Suprapubic skin (tissue), 4 donors: ENCODE results near the gene CLASP1. TPM values are rescaled to one million over a fixed set of nuclear protein-coding genes. Genes with fewer than 3 reads are reported as not detected.

Source experiments
- DNase-seq, 2 donors: peaks; one replicate each; pipeline ENCODE4 v3.0.0-alpha.2; 2019; ENCODE audit warnings: low spot score in 2 of 2
- H3K27ac ChIP-seq: fragments of 200-600 bp; sonication (generic); one replicate; pipeline ENCODE4 v1.5.1; 2019
- H3K27me3 ChIP-seq: fragments of 200-600 bp; sonication (generic); one replicate; pipeline ENCODE4 v1.5.1; 2019
- H3K36me3 ChIP-seq: fragments of 200-600 bp; sonication (generic); one replicate; pipeline ENCODE4 v1.5.1; 2019
- H3K4me1 ChIP-seq: fragments of 200-600 bp; sonication (generic); one replicate; pipeline ENCODE4 v1.5.1; 2019
- H3K4me3 ChIP-seq: fragments of 200-600 bp; sonication (generic); one replicate; pipeline ENCODE4 v1.5.1; 2019; ENCODE audit warnings: mild to moderate bottlenecking
- H3K9me3 ChIP-seq: fragments of 200-600 bp; sonication (generic); one replicate; pipeline ENCODE4 v1.5.1; 2019
- CTCF ChIP-seq, 2 donors: fragments of 200-600 bp in 1 of 2; fragments of 450-650 bp in 1 of 2; sonication (generic) in 1 of 2; IDR thresholded peaks; one replicate each; pipeline ENCODE4 v1.5.1; 2016 to 2019; ENCODE audit warnings: antibody characterized with exemption in 2 of 2, mild to moderate bottlenecking in 1 of 2, moderate library complexity in 1 of 2
- EP300 ChIP-seq: sonication (generic); formaldehyde crosslinking; IDR thresholded peaks from one replicate; pipeline ENCODE4 v1.6.1; 2017; ENCODE audit warnings: antibody characterized with exemption
- POLR2A ChIP-seq, 2 donors: fragments of 450-650 bp; IDR thresholded peaks; one replicate each; pipeline ENCODE4 v1.6.1; 2017; ENCODE audit warnings: antibody characterized with exemption in 2 of 2, mild to moderate bottlenecking in 2 of 2, moderate library complexity in 2 of 2
- POLR2AphosphoS5 ChIP-seq, 3 donors: sonication (generic); formaldehyde crosslinking; IDR thresholded peaks; one replicate each; pipeline ENCODE4 v1.6.1; 2017; ENCODE audit warnings: antibody characterized with exemption in 3 of 3
- WGBS: methylation state at CpG from one replicate; pipeline ENCODE4 v1.1.5; 2018; 5-methylcytosine and 5-hydroxymethylcytosine counted together
- total RNA-seq, 4 donors: library from RNA; depleted of rRNA; stranded (reverse); fragments of >200 nt; gene quantifications; one replicate each; pipeline ENCODE4 v1.1.0, GENCODE V29; 2016

CLASP1 gene
- total RNA-seq, 4 donors from 2014 or later: 53.3 to 99.5 (median 67.6) TPM

GRCh38 chr2:121358291-121358690 lies 291.0 kb downstream of the CLASP1 start:
- Histone ChIP-seq H3K4me3 (no peak overlapping the region), H3K9me3 (no peaks in the 10 kb centered on the region), H3K4me1 (peaks cover 17% of the 10 kb centered on the region), H3K27ac (no peak overlapping the region), H3K27me3 (no peaks in the 10 kb centered on the region), H3K36me3 (peaks cover 71% of the 10 kb centered on the region)
- 85% methylated on average over 2 of the region's 2 CpGs for WGBS
- no peak for DNase-seq
- TF ChIP-seq POLR2A (IDR thresholded peaks at IDR 0.05) (no peak), EP300 (no peak), CTCF (IDR thresholded peaks at IDR 0.05) (no peak), POLR2AphosphoS5 (IDR thresholded peaks at IDR 0.05) (no peak)

GRCh38 chr2:121356058-121356640 lies 293.1 kb downstream of the CLASP1 start:
- H3K4me3 ChIP-seq: no peak overlapping the region
- no peak for DNase-seq
- H3K9me3 ChIP-seq: no peaks in the 10 kb centered on the region
- TF ChIP-seq CTCF (IDR thresholded peaks at IDR 0.05) (peak; percentile 41 to 65), POLR2AphosphoS5 (IDR thresholded peaks at IDR 0.05) (no peak)
- no peak overlapping the region for H3K27ac ChIP-seq
- WGBS: 37% methylated on average over 9 of the region's 9 CpGs
- peaks cover 15% of the 10 kb centered on the region for H3K4me1 ChIP-seq
- no peaks in the 10 kb centered on the region for H3K27me3 ChIP-seq
- peaks cover 74% of the 10 kb centered on the region for H3K36me3 ChIP-seq

- Histone ChIP-seq H3K9me3 (no peaks in the 10 kb centered on the region), H3K4me1 (peaks cover 9% of the 10 kb centered on the region), H3K27me3 (no peaks in the 10 kb centered on the region), H3K4me3 (no peak overlapping the region), H3K27ac (no peak overlapping the region), H3K36me3 (peaks cover 81% of the 10 kb centered on the region)
- DNase-seq: no peak
- 27% methylated on average over 1 of the region's 1 CpG for WGBS
- TF ChIP-seq EP300 (no peak), POLR2AphosphoS5 (IDR thresholded peaks at IDR 0.05) (no peak), POLR2A (IDR thresholded peaks at IDR 0.05) (no peak), CTCF (IDR thresholded peaks at IDR 0.05) (no peak)
These were observed 293.8 kb downstream of the CLASP1 start for GRCh38 chr2:121355488-121355887.

- 93% methylated on average over 13 of the region's 17 CpGs for WGBS
- Histone ChIP-seq H3K27ac (no peak overlapping the region), H3K4me3 (no peak overlapping the region), H3K4me1 (peaks cover 9% of the 10 kb centered on the region), H3K27me3 (no peaks in the 10 kb centered on the region), H3K36me3 (peaks cover 93% of the 10 kb centered on the region), H3K9me3 (no peaks in the 10 kb centered on the region)
- TF ChIP-seq CTCF (IDR thresholded peaks at IDR 0.05) (no peak), POLR2AphosphoS5 (IDR thresholded peaks at IDR 0.05) (no peak), EP300 (no peak), POLR2A (IDR thresholded peaks at IDR 0.05) (no peak)
- no peak for DNase-seq
These were observed 297.5 kb downstream of the CLASP1 start for GRCh38 chr2:121351521-121352318.

- no peak overlapping the region for H3K4me3 ChIP-seq
- peaks cover 12% of the 10 kb centered on the region for H3K4me1 ChIP-seq
- TF ChIP-seq CTCF (IDR thresholded peaks at IDR 0.05) (no peak), POLR2AphosphoS5 (IDR thresholded peaks at IDR 0.05) (no peak), EP300 (no peak), POLR2A (IDR thresholded peaks at IDR 0.05) (no peak)
- H3K9me3 ChIP-seq: no peaks in the 10 kb centered on the region
- H3K27me3 ChIP-seq: no peaks in the 10 kb centered on the region
- peaks cover 95% of the 10 kb centered on the region for H3K36me3 ChIP-seq
- H3K27ac ChIP-seq: no peak overlapping the region
- WGBS: 69% methylated on average over 6 of the region's 6 CpGs
- no peak for DNase-seq
These were observed 298.4 kb downstream of the CLASP1 start for GRCh38 chr2:121350890-121351289.
